ENCODE results near the gene CDH7.

The CDH7 gene

GRCh38 chr18:65748321-65748720 lies 2.5 kb upstream of the CDH7 start:
- no peak for DNase-seq (ENCODE audit: low read depth, low spot score)
- H3K27me3 ChIP-seq (ENCODE audit: control insufficient read depth, insufficient read depth, low read length): peaks cover 8% of the 10 kb centered on the region; the same call in 1 of the 2 replicates
- H3K36me3 ChIP-seq (ENCODE audit: control insufficient read depth, insufficient read depth, low read length): no peaks in the 10 kb centered on the region
- no peaks in the 10 kb centered on the region for H3K4me1 ChIP-seq (ENCODE audit: control insufficient read depth, insufficient read depth, low read length)
- no peaks in the 10 kb centered on the region for H3K9me3 ChIP-seq (ENCODE audit: control insufficient read depth, insufficient read depth, low read length)
- WGBS (ENCODE audit: insufficient coverage, insufficient read length): 100% methylated on average over 1 of the region's 2 CpGs
- H3K27ac ChIP-seq (ENCODE audit: low read length): no peak overlapping the region
- H3K4me3 ChIP-seq (ENCODE audit: low read length): no peak overlapping the region

DNA sequence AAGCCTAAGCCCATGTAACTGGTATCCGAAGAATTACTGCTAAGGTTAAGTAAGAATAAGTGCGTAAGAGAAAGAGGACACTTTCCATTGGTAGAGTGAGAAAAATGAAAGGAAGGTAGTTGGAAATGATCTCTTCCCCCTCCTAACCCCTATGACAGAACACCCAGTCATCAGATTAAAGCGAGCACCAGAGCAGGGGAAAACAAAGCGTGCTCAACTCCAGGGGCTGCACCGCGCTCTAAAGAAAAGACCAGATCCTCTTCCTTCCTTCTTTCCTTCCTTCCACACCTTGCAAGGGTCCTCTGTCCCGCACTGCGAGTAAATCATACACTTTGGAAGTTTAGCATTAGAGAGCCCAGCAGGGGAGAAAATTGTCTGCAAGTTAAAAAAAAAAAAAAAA lies 971 bp upstream of the CDH7 start:
- Histone ChIP-seq H3K4me3 (ENCODE audit: low read length) (no peak overlapping the region; the same call in 1 of the 2 replicates), H3K27ac (ENCODE audit: low read length) (no peak overlapping the region), H3K9me3 (ENCODE audit: control insufficient read depth, insufficient read depth, low read length) (no peaks in the 10 kb centered on the region), H3K36me3 (ENCODE audit: control insufficient read depth, insufficient read depth, low read length) (no peaks in the 10 kb centered on the region), H3K4me1 (ENCODE audit: control insufficient read depth, insufficient read depth, low read length) (no peaks in the 10 kb centered on the region), H3K27me3 (ENCODE audit: control insufficient read depth, insufficient read depth, low read length) (peaks cover 8% of the 10 kb centered on the region; the same call in 1 of the 2 replicates)
- WGBS (ENCODE audit: insufficient coverage, insufficient read length): no CpG with 5 or more reads among the region's 8 CpGs
- no peak for DNase-seq (ENCODE audit: low read depth, low spot score)

DNA sequence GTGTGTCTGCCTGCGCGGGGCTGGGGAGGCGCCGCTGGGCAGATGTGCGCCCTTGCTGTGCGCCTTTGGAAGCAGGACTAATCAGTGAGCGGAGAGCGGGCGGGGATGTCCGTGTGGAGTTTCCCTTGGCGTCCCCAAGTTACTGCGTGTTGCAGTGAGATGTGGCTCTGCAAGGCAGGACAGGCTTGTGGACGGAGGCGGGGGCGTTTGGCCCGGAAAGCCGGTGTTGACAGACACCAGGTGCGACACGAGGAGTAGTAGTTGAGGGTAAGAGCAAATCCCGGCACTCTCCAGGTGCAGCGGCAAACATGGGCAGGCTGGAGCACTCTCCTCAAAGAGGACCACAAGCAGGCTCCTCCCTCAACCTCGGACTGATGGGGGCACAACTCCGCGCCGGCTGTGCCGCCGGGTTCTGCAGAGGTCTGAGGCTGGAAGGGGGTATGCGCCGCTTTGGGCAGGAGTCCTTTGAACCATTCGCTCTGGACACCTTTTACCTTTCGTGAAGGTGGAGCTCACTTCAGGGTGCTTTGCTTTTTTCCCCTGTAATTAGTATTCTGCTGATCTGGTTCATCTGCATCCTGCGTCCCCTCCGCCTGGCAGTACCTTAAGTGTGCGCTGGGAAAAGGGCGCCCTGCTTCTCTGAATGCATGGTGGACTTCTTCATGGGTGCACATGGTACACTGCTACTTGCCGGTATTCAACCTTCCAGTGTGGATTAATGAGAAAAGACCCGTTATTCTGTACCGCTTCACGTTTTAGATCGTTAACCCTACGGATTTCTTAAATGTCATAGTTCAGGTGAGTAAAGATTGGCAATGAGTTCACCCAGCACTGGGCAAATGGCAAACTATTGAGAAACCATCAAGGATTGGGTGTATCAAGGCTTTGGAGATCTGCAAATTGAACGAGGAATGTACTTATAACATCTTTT lies 608 bp downstream of the CDH7 start:
- H3K27me3 ChIP-seq (ENCODE audit: control insufficient read depth, insufficient read depth, low read length): peaks cover 8% of the 10 kb centered on the region; the same call in 1 of the 2 replicates
- no peaks in the 10 kb centered on the region for H3K9me3 ChIP-seq (ENCODE audit: control insufficient read depth, insufficient read depth, low read length)
- no CpG with 5 or more reads among the region's 42 CpGs for WGBS (ENCODE audit: insufficient coverage, insufficient read length)
- no peaks in the 10 kb centered on the region for H3K4me1 ChIP-seq (ENCODE audit: control insufficient read depth, insufficient read depth, low read length)
- no peaks in the 10 kb centered on the region for H3K36me3 ChIP-seq (ENCODE audit: control insufficient read depth, insufficient read depth, low read length)
- peak overlapping the region; percentile 66 for H3K4me3 ChIP-seq (ENCODE audit: low read length)
- H3K27ac ChIP-seq (ENCODE audit: low read length): no peak overlapping the region
- no peak for DNase-seq (ENCODE audit: low read depth, low spot score)

- H3K9me3 ChIP-seq (ENCODE audit: control insufficient read depth, insufficient read depth, low read length): no peaks in the 10 kb centered on the region
- H3K27me3 ChIP-seq (ENCODE audit: control insufficient read depth, insufficient read depth, low read length): peaks cover 8% of the 10 kb centered on the region; the same call in 1 of the 2 replicates
- whole genome bisulfite sequencing (ENCODE audit: insufficient coverage, insufficient read length): no CpG with 5 or more reads among the region's 5 CpGs
- H3K4me3 ChIP-seq (ENCODE audit: low read length): no peak overlapping the region
- no peaks in the 10 kb centered on the region for H3K4me1 ChIP-seq (ENCODE audit: control insufficient read depth, insufficient read depth, low read length)
- no peaks in the 10 kb centered on the region for H3K36me3 ChIP-seq (ENCODE audit: control insufficient read depth, insufficient read depth, low read length)
- no peak for DNase-seq (ENCODE audit: low read depth, low spot score)
- H3K27ac ChIP-seq (ENCODE audit: low read length): no peak overlapping the region
Measured at GRCh38 chr18:65752625-65753325, 2.0 kb downstream of the CDH7 start.

GRCh38 chr18:65753520-65753919 lies 2.7 kb downstream of the CDH7 start:
- Histone ChIP-seq H3K36me3 (ENCODE audit: control insufficient read depth, insufficient read depth, low read length) (no peaks in the 10 kb centered on the region), H3K27ac (ENCODE audit: low read length) (no peak overlapping the region), H3K4me1 (ENCODE audit: control insufficient read depth, insufficient read depth, low read length) (no peaks in the 10 kb centered on the region), H3K27me3 (ENCODE audit: control insufficient read depth, insufficient read depth, low read length) (peaks cover 8% of the 10 kb centered on the region; the same call in 1 of the 2 replicates), H3K4me3 (ENCODE audit: low read length) (no peak overlapping the region), H3K9me3 (ENCODE audit: control insufficient read depth, insufficient read depth, low read length) (no peaks in the 10 kb centered on the region)
- DNase-seq (ENCODE audit: low read depth, low spot score): peak; percentile 55
- no CpG with 5 or more reads among the region's 2 CpGs for WGBS (ENCODE audit: insufficient coverage, insufficient read length)

GRCh38 chr18:65754121-65754520 lies 3.3 kb downstream of the CDH7 start:
- peaks cover 8% of the 10 kb centered on the region; the same call in 1 of the 2 replicates for H3K27me3 ChIP-seq (ENCODE audit: control insufficient read depth, insufficient read depth, low read length)
- no peak overlapping the region for H3K27ac ChIP-seq (ENCODE audit: low read length)
- no peak overlapping the region for H3K4me3 ChIP-seq (ENCODE audit: low read length)
- no peak for DNase-seq (ENCODE audit: low read depth, low spot score)
- H3K4me1 ChIP-seq (ENCODE audit: control insufficient read depth, insufficient read depth, low read length): no peaks in the 10 kb centered on the region
- no peaks in the 10 kb centered on the region for H3K36me3 ChIP-seq (ENCODE audit: control insufficient read depth, insufficient read depth, low read length)
- no CpG with 5 or more reads among the region's 3 CpGs for WGBS (ENCODE audit: insufficient coverage, insufficient read length)
- H3K9me3 ChIP-seq (ENCODE audit: control insufficient read depth, insufficient read depth, low read length): no peaks in the 10 kb centered on the region

DNA sequence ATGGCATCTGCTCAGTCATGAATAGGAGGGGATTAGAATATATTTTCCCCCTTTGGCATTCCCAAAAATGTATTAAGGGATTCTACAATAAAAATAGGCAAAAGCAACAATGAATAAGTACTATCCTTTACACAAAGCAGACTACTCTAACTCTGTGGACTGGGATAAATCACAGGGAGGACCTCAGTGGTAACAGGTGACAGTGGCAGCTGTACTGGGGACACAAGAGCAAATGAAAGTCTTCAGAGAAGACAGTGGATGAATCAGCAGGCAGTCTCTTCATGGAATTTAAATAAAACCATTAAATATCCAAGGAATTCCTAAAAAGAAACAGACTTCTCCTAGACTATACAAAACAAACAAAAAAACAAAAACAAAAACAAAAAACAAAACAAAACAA lies 4.8 kb downstream of the CDH7 start:
- H3K4me3 ChIP-seq (ENCODE audit: low read length): no peak overlapping the region
- no peak for DNase-seq (ENCODE audit: low read depth, low spot score)
- no peaks in the 10 kb centered on the region for H3K9me3 ChIP-seq (ENCODE audit: control insufficient read depth, insufficient read depth, low read length)
- H3K4me1 ChIP-seq (ENCODE audit: control insufficient read depth, insufficient read depth, low read length): no peaks in the 10 kb centered on the region
- H3K36me3 ChIP-seq (ENCODE audit: control insufficient read depth, insufficient read depth, low read length): no peaks in the 10 kb centered on the region
- no peak overlapping the region for H3K27ac ChIP-seq (ENCODE audit: low read length)
- H3K27me3 ChIP-seq (ENCODE audit: control insufficient read depth, insufficient read depth, low read length): peaks cover 7% of the 10 kb centered on the region; the same call in 1 of the 2 replicates

GRCh38 chr18:65760457-65760856 lies 9.6 kb downstream of the CDH7 start:
- no peaks in the 10 kb centered on the region for H3K9me3 ChIP-seq (ENCODE audit: control insufficient read depth, insufficient read depth, low read length)
- H3K27me3 ChIP-seq (ENCODE audit: control insufficient read depth, insufficient read depth, low read length): no peaks in the 10 kb centered on the region
- H3K4me3 ChIP-seq (ENCODE audit: low read length): no peak overlapping the region
- no peak overlapping the region for H3K27ac ChIP-seq (ENCODE audit: low read length)
- WGBS (ENCODE audit: insufficient coverage, insufficient read length): no CpG with 5 or more reads among the region's 1 CpG
- no peak for DNase-seq (ENCODE audit: low read depth, low spot score)
- H3K36me3 ChIP-seq (ENCODE audit: control insufficient read depth, insufficient read depth, low read length): no peaks in the 10 kb centered on the region
- H3K4me1 ChIP-seq (ENCODE audit: control insufficient read depth, insufficient read depth, low read length): no peaks in the 10 kb centered on the region

DNA sequence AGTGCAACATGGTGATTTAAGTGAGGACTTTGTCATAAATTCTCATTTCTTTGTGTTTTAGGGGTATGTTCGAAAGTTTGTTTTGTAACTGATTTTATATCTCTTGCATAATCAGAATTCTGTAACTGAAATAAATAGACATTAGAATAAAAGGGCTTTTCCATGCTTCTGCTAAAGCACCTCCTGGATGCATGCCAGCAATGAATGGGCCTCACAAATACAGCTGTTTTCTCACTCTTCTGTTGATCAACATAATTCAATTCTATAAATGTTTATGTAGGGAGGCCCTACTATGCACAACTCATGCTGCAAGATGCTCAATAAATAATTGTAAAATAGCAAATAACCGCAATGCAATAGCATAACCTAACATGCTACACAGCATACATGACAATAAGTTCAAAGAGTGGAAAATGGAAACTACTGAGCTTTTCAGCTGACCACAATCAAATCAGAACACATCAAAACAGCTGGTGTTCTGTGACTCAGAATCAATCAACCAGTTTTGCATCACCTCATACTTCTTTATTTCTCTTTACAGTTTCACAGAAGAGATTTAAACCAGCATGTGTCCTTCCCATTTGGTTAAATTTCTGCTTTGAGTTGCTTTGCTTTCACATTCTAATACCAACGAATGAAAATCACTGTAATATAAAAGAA lies 11.0 kb downstream of the CDH7 start:
- Histone ChIP-seq H3K27ac (ENCODE audit: low read length) (no peak overlapping the region), H3K4me3 (ENCODE audit: low read length) (no peak overlapping the region), H3K27me3 (ENCODE audit: control insufficient read depth, insufficient read depth, low read length) (no peaks in the 10 kb centered on the region), H3K9me3 (ENCODE audit: control insufficient read depth, insufficient read depth, low read length) (no peaks in the 10 kb centered on the region), H3K4me1 (ENCODE audit: control insufficient read depth, insufficient read depth, low read length) (no peaks in the 10 kb centered on the region), H3K36me3 (ENCODE audit: control insufficient read depth, insufficient read depth, low read length) (no peaks in the 10 kb centered on the region)
- WGBS (ENCODE audit: insufficient coverage, insufficient read length): no CpG with 5 or more reads among the region's 3 CpGs
- no peak for DNase-seq (ENCODE audit: low read depth, low spot score)

GRCh38 chr18:65762556-65762955 lies 11.7 kb downstream of the CDH7 start:
- no peaks in the 10 kb centered on the region for H3K9me3 ChIP-seq (ENCODE audit: control insufficient read depth, insufficient read depth, low read length)

More at GRCh38 chr18:65762556-65762955, 11.7 kb downstream of the CDH7 start:
- no peak for DNase-seq (ENCODE audit: low read depth, low spot score)
- Histone ChIP-seq H3K27me3 (ENCODE audit: control insufficient read depth, insufficient read depth, low read length) (no peaks in the 10 kb centered on the region), H3K36me3 (ENCODE audit: control insufficient read depth, insufficient read depth, low read length) (no peaks in the 10 kb centered on the region), H3K4me3 (ENCODE audit: low read length) (no peak overlapping the region), H3K4me1 (ENCODE audit: control insufficient read depth, insufficient read depth, low read length) (no peaks in the 10 kb centered on the region), H3K27ac (ENCODE audit: low read length) (no peak overlapping the region)
- WGBS (ENCODE audit: insufficient coverage, insufficient read length): no CpG with 5 or more reads among the region's 2 CpGs
